ENCODE measurements around the gene LTO1.

The LTO1 gene

DNA sequence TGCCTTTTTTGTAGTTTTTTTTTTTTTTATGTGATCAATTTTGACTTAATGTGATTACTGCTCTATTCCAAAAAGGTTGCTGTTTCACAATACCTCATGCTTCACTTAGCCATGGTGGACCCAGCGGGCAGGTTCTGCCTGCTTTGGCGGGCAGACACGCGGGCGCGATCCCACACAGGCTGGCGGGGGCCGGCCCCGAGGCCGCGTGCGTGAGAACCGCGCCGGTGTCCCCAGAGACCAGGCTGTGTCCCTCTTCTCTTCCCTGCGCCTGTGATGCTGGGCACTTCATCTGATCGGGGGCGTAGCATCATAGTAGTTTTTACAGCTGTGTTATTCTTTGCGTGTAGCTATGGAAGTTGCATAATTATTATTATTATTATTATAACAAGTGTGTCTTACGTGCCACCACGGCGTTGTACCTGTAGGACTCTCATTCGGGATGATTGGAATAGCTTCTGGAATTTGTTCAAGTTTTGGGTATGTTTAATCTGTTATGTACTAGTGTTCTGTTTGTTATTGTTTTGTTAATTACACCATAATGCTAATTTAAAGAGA is 21.7 kb downstream of the LTO1 start:
- H3K9ac ChIP-seq (ENCODE audit: low read depth, low read length) = no peak overlapping the region
- no peak overlapping the region for H3K4me3 ChIP-seq (ENCODE audit: low read depth, low read length)
- H3K36me3 ChIP-seq (ENCODE audit: control insufficient read depth, insufficient read depth, low read length) = peaks cover 26% of the 10 kb centered on the region
- no peaks in the 10 kb centered on the region for H3K27me3 ChIP-seq (ENCODE audit: control insufficient read depth, insufficient read depth, low read length)
- no peaks in the 10 kb centered on the region for H3K9me3 ChIP-seq (ENCODE audit: control insufficient read depth, insufficient read depth, low read length)
- H3K4me1 ChIP-seq (ENCODE audit: control insufficient read depth, insufficient read depth, low read length) = peaks cover 2% of the 10 kb centered on the region

DNA sequence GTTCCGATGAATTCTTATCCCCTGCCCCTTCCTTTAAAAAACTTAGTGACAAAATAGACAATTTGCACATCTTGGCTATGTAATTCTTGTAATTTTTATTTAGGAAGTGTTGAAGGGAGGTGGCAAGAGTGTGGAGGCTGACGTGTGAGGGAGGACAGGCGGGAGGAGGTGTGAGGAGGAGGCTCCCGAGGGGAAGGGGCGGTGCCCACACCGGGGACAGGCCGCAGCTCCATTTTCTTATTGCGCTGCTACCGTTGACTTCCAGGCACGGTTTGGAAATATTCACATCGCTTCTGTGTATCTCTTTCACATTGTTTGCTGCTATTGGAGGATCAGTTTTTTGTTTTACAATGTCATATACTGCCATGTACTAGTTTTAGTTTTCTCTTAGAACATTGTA is 22.2 kb downstream of the LTO1 start:
- Histone ChIP-seq H3K27me3 (ENCODE audit: control insufficient read depth, insufficient read depth, low read length) (no peaks in the 10 kb centered on the region), H3K4me1 (ENCODE audit: control insufficient read depth, insufficient read depth, low read length) (no peaks in the 10 kb centered on the region), H3K9me3 (ENCODE audit: control insufficient read depth, insufficient read depth, low read length) (no peaks in the 10 kb centered on the region), H3K36me3 (ENCODE audit: control insufficient read depth, insufficient read depth, low read length) (peaks cover 30% of the 10 kb centered on the region), H3K9ac (ENCODE audit: low read depth, low read length) (no peak overlapping the region), H3K4me3 (ENCODE audit: low read depth, low read length) (no peak overlapping the region)

DNA sequence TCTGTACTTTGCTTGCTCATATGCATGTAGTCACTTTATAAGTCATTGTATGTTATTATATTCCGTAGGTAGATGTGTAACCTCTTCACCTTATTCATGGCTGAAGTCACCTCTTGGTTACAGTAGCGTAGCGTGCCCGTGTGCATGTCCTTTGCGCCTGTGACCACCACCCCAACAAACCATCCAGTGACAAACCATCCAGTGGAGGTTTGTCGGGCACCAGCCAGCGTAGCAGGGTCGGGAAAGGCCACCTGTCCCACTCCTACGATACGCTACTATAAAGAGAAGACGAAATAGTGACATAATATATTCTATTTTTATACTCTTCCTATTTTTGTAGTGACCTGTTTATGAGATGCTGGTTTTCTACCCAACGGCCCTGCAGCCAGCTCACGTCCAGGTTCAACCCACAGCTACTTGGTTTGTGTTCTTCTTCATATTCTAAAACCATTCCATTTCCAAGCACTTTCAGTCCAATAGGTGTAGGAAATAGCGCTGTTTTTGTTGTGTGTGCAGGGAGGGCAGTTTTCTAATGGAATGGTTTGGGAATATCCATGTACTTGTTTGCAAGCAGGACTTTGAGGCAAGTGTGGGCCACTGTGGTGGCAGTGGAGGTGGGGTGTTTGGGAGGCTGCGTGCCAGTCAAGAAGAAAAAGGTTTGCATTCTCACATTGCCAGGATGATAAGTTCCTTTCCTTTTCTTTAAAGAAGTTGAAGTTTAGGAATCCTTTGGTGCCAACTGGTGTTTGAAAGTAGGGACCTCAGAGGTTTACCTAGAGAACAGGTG is 23.1 kb downstream of the LTO1 start:
- peaks cover 32% of the 10 kb centered on the region for H3K36me3 ChIP-seq (ENCODE audit: control insufficient read depth, insufficient read depth, low read length)

DNA sequence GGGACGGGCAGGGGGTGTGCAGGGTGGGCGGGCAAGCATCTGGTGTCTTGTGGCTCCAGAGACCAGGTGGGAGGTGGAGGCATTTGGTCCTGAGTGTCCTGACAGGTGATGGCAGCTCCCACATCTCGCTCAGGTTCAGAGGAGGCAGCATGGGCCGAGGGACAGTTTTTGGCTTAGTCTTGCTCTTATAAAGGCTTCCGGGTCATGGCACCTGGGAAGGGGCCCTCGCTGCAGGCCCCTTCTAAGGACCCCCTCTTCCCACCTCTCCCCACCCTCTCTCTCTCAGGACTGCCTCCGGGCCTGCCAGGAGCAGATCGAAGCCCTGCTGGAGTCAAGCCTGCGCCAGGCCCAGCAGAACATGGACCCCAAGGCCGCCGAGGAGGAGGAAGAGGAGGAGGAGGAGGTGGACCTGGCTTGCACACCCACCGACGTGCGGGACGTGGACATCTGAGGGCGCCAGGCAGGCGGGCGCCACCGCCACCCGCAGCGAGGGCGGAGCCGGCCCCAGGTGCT is 24.3 kb downstream of the LTO1 start:
- Histone ChIP-seq H3K4me1 (ENCODE audit: control insufficient read depth, insufficient read depth, low read length) (no peaks in the 10 kb centered on the region), H3K27me3 (ENCODE audit: control insufficient read depth, insufficient read depth, low read length) (no peaks in the 10 kb centered on the region), H3K9me3 (ENCODE audit: control insufficient read depth, insufficient read depth, low read length) (no peaks in the 10 kb centered on the region), H3K4me3 (ENCODE audit: low read depth, low read length) (no peak overlapping the region), H3K36me3 (ENCODE audit: control insufficient read depth, insufficient read depth, low read length) (peaks cover 32% of the 10 kb centered on the region), H3K9ac (ENCODE audit: low read depth, low read length) (no peak overlapping the region)

More for the DNA sequence above, 23.1 kb downstream of the LTO1 start:
- no peak overlapping the region for H3K4me3 ChIP-seq (ENCODE audit: low read depth, low read length)
- no peak overlapping the region for H3K9ac ChIP-seq (ENCODE audit: low read depth, low read length)
- no peaks in the 10 kb centered on the region for H3K27me3 ChIP-seq (ENCODE audit: control insufficient read depth, insufficient read depth, low read length)
- no peaks in the 10 kb centered on the region for H3K9me3 ChIP-seq (ENCODE audit: control insufficient read depth, insufficient read depth, low read length)
- no peaks in the 10 kb centered on the region for H3K4me1 ChIP-seq (ENCODE audit: control insufficient read depth, insufficient read depth, low read length)

DNA sequence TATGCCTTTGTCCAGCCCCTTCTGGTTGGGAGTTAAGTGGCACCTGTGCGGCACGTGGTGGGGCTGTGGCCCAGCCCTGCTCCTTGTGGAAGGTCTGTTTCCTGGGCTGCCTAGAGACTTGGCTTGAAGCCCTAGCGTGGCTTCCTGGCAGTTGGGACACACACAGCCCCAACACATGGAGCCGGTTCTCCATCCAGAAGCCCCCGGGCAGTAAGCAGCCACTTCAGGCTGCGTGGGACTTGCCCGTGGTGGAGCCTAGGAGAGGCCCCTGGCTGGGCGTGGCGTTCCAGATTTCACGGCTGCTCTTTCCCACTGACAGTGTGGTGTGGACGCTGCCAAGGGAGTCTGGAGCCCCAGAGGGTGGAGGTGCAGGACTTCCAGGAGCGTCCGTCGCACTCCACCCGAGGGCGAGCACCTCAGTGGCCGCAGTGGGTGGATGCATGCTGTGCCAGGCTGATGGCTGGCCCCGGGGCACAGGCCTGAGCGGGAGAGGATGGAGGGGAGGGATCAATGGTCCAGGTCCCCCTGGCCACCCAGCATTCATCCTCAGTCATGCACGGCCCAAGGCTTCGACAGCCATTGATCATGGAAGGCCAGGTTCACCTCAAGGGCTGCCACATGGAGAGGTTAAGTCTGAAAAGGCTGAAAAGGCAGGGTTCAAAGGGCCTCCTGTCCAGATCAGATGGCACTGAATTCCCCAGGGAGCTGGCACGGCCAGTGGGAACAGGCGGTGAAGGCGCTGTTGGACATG is 24.9 kb downstream of the LTO1 start:
- Histone ChIP-seq H3K36me3 (ENCODE audit: control insufficient read depth, insufficient read depth, low read length) (peaks cover 37% of the 10 kb centered on the region), H3K27me3 (ENCODE audit: control insufficient read depth, insufficient read depth, low read length) (no peaks in the 10 kb centered on the region), H3K4me3 (ENCODE audit: low read depth, low read length) (no peak overlapping the region)

DNA sequence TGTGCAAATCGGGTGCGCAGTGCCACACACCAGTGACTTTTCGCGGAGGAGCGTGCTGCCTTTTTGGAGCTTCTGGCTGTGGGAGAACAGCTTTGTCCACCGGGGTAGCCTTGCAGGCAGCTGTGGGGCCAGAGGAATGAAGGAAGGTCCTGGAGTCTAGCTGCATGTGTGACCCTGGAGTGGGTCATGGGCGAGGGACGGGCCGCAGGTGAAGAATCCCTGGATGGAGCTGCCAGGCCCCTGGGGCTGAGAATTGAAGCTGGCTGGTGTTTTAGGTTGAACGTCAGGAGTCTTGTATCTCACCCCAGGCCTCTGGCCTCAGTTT is 25.6 kb downstream of the LTO1 start:
- Histone ChIP-seq H3K27me3 (ENCODE audit: control insufficient read depth, insufficient read depth, low read length) (no peaks in the 10 kb centered on the region), H3K4me1 (ENCODE audit: control insufficient read depth, insufficient read depth, low read length) (no peaks in the 10 kb centered on the region), H3K9me3 (ENCODE audit: control insufficient read depth, insufficient read depth, low read length) (no peaks in the 10 kb centered on the region), H3K4me3 (ENCODE audit: low read depth, low read length) (no peak overlapping the region), H3K36me3 (ENCODE audit: control insufficient read depth, insufficient read depth, low read length) (peaks cover 40% of the 10 kb centered on the region), H3K9ac (ENCODE audit: low read depth, low read length) (no peak overlapping the region)

More for the DNA sequence above, 24.9 kb downstream of the LTO1 start:
- no peaks in the 10 kb centered on the region for H3K9me3 ChIP-seq (ENCODE audit: control insufficient read depth, insufficient read depth, low read length)
- no peaks in the 10 kb centered on the region for H3K4me1 ChIP-seq (ENCODE audit: control insufficient read depth, insufficient read depth, low read length)
- no peak overlapping the region for H3K9ac ChIP-seq (ENCODE audit: low read depth, low read length)

DNA sequence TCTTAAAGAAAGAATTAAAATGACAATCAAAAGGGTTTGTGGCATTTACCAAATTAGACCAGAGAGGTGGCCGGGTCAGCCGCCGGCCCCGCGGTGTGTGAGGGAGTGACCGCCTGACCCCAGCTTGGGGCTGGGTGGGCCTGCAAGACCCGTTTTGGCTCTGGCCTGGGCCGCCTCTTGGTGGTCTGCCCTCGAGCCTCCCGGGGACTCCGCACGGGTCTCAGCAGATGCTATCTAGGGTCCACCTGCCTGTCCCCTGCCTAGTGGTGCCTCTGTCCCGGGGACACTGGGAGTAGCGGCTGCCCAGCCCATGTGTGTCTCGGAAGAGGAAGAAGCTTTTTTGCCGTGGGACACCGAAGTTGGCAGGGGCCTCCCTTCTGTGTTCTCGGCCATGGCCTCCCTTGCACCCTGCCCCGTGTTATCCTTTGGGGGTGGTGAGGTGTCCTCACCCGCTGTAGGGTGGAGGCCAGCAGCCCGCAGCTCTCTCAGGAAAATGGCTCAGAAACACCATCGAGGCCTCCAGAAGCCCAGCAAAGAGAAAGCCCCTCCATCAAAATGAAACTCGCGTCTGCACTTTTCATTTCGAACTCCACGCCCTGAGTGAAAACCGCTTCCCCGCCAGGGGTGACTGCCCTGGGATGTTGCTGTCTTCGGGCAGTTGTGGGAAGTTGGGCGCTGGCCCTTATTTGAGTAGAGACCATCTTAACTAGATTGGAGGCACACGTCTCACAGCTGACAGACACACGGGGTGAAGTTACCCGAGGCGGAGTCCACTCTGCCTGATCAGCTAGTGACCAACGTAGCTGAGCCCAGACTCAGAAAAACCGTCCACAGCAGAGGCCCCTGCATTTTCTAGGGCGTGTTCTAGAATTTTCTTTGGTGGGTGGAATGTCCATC is 26.2 kb downstream of the LTO1 start:
- no peaks in the 10 kb centered on the region for H3K27me3 ChIP-seq (ENCODE audit: control insufficient read depth, insufficient read depth, low read length)
- H3K36me3 ChIP-seq (ENCODE audit: control insufficient read depth, insufficient read depth, low read length) = peaks cover 46% of the 10 kb centered on the region
- no peaks in the 10 kb centered on the region for H3K4me1 ChIP-seq (ENCODE audit: control insufficient read depth, insufficient read depth, low read length)
- no peak overlapping the region for H3K4me3 ChIP-seq (ENCODE audit: low read depth, low read length)
- no peak overlapping the region for H3K9ac ChIP-seq (ENCODE audit: low read depth, low read length)
- H3K9me3 ChIP-seq (ENCODE audit: control insufficient read depth, insufficient read depth, low read length) = no peaks in the 10 kb centered on the region

DNA sequence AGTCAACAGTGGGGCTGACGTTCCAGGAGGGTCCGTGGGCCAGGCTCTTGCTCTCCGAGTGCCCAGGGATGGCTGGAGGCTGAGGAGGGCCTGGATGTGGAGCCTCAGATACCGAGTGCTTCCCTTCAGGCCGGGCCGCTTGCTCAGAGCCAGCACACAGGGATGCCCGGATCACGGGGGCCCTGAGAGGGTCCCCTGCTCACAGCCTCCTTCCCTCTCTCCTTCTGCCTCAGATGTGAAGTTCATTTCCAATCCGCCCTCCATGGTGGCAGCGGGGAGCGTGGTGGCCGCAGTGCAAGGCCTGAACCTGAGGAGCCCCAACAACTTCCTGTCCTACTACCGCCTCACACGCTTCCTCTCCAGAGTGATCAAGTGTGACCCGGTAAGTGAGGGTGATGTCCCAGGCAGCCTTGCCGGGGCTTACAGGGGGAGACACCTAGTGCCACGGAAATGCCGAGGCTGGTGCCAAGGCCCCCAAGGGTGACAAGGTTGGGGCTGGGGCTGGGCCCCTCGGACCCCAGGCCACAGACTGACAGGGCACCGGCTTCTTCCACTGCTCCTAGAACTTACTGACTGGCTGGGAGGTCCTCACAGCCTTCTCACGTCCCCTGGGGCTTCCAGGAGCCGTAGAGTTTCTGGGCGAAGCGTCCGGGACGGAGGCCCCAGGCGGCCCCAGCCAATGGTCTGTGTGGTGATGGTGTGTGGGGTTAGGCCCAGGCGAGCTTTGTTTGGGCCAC is 27.2 kb downstream of the LTO1 start:
- Histone ChIP-seq H3K9me3 (ENCODE audit: control insufficient read depth, insufficient read depth, low read length) (no peaks in the 10 kb centered on the region), H3K27me3 (ENCODE audit: control insufficient read depth, insufficient read depth, low read length) (no peaks in the 10 kb centered on the region), H3K36me3 (ENCODE audit: control insufficient read depth, insufficient read depth, low read length) (peaks cover 47% of the 10 kb centered on the region), H3K9ac (ENCODE audit: low read depth, low read length) (no peak overlapping the region), H3K4me3 (ENCODE audit: low read depth, low read length) (no peak overlapping the region), H3K4me1 (ENCODE audit: control insufficient read depth, insufficient read depth, low read length) (no peaks in the 10 kb centered on the region)

DNA sequence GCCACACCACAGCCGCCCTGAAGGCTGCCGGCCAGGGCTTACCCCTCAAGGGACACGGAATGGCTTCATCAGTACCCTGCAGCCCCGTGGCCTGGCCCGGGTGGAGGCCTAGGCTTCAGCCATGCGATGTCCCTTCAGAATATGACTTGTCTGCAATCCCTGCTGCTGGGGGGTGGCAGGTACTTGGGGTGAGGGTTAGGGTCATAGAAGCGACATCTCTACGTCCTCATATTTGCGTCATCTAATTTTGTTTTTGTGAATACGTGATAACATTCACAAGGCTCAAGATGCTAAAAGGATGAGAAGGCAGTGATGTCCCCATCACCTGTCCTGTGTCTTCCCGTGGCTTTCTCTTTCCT is 27.8 kb downstream of the LTO1 start:
- no peak overlapping the region for H3K9ac ChIP-seq (ENCODE audit: low read depth, low read length)
- no peaks in the 10 kb centered on the region for H3K4me1 ChIP-seq (ENCODE audit: control insufficient read depth, insufficient read depth, low read length)
- H3K9me3 ChIP-seq (ENCODE audit: control insufficient read depth, insufficient read depth, low read length) = no peaks in the 10 kb centered on the region
- H3K36me3 ChIP-seq (ENCODE audit: control insufficient read depth, insufficient read depth, low read length) = peaks cover 47% of the 10 kb centered on the region
- H3K4me3 ChIP-seq (ENCODE audit: low read depth, low read length) = no peak overlapping the region
- no peaks in the 10 kb centered on the region for H3K27me3 ChIP-seq (ENCODE audit: control insufficient read depth, insufficient read depth, low read length)

DNA sequence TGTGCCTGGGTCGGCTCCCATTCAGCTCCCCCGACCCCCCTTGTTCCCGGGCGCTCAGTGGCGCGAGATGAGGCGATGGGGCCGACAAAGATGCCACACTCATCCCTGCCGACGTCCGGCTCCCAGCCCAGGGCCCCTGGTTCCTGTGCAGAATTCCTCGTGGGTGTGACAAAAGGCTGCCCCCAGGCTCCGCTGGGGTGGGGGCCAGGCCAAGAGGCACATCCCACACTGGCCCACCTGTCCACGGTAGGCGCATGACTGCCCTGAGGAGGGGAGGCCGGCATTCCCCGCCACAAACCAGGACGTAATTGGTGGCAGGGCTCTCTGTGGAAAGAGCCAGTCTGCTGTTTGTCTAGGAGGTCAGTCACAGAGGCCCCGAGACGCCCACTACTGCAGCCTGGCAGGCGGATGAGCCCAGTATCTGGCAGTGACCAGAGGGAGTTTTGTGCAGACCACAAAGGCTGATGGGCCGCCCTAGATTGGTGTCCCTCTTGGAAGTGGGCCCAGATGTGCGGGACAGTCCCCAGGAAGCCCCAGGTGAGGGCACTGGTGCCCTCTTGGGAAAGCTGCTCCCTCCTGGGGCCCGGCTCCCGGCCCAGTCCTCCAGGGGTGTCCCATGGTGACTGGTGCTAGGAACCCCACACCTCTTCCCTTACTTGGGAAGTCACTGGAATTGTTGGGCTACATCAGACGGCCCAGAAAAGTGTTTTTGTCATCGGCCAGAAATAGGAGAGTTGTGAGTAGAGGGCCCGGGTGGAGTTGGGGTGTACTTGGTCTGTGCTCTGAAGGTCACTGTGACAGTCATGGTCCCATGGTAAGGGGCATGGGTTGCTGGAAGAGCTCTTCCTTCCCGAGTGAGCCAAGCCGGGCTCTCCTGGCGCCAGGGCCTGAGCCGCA is 28.4 kb downstream of the LTO1 start:
- no peak overlapping the region for H3K9ac ChIP-seq (ENCODE audit: low read depth, low read length)
- no peaks in the 10 kb centered on the region for H3K27me3 ChIP-seq (ENCODE audit: control insufficient read depth, insufficient read depth, low read length)
- H3K36me3 ChIP-seq (ENCODE audit: control insufficient read depth, insufficient read depth, low read length) = peaks cover 47% of the 10 kb centered on the region
- H3K4me1 ChIP-seq (ENCODE audit: control insufficient read depth, insufficient read depth, low read length) = no peaks in the 10 kb centered on the region
- H3K9me3 ChIP-seq (ENCODE audit: control insufficient read depth, insufficient read depth, low read length) = no peaks in the 10 kb centered on the region
- no peak overlapping the region for H3K4me3 ChIP-seq (ENCODE audit: low read depth, low read length)

All from iPS-15b (cell line).